ENCODE measurements around the gene HIP1. TPM values are rescaled to one million over a fixed set of nuclear protein-coding genes. Genes with fewer than 3 reads are reported as not detected.
"Not testable (repeated sequence)": the region's sequence is repeated elsewhere in the genome, so short reads cannot be mapped to it uniquely, and the experiment has no call there.

Gene HIP1
- total RNA-seq, 1 experiment from 2014 or later, result 5.3 TPM

DNA sequence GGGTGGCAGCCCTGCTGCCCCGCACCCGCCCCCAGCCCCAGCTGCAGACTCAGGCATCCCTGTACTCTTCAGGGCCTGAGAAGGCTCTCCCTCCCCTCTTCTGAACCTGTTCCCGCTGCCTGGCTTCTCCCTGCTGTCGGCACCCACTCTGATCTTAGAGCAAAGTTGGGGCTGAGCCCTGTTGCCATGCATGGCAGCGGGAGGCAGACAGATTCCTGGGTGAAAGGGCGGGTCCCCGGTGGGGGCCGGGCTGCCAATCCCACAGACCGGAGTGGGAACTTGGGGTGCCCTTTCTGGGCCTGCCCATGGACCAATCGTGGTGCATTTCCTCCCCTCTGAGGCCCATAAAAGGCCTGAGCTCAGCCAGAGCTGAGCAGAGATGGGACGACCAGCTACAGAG, 165.9 kb downstream of the HIP1 start:
- intact Hi-C loops (cut with micrococcal nuclease), result no loop called here
- no peaks in the 10 kb centered on the region for H3K4me1 ChIP-seq (ENCODE audit: insufficient read depth, low read length)
- H3K4me3 ChIP-seq (ENCODE audit: low read length), result no peak overlapping the region
- no peaks in the 10 kb centered on the region for H3K9me3 ChIP-seq (ENCODE audit: low read length)
- no peaks in the 10 kb centered on the region for H4K20me1 ChIP-seq (ENCODE audit: low read length)
- no peaks in the 10 kb centered on the region for H3K9me2 ChIP-seq (replicated peaks; ENCODE audit: low read length)
- no peak overlapping the region for H2AFZ ChIP-seq (ENCODE audit: low read length)
- DNase-seq, result no peak
- H3K79me2 ChIP-seq (ENCODE audit: low read length), result no peaks in the 10 kb centered on the region
- no peak overlapping the region for H3K9ac ChIP-seq (ENCODE audit: low read length)
- ChIA-PET CTCF (no interaction called here), POLR2A (ENCODE audit: unreplicated experiment) (no interaction called here)
- no peaks in the 10 kb centered on the region for H3K36me3 ChIP-seq (ENCODE audit: low read depth, low read length)
- H3K27ac ChIP-seq (ENCODE audit: low read length), result no peak overlapping the region
- H3F3A ChIP-seq (ENCODE audit: low read length, unreplicated experiment), result no peaks in the 10 kb centered on the region
- no peak for ATAC-seq
- no peaks in the 10 kb centered on the region for H3K27me3 ChIP-seq (ENCODE audit: low read length)
- no peak overlapping the region for H3K4me2 ChIP-seq (ENCODE audit: low read length)
- BruUV-seq (replicated peaks), result no TSS peak
- TF ChIP-seq CTCF (conservative IDR thresholded peaks at IDR 0.05; ENCODE audit: low read depth, low read length) (no peak), EZH2phosphoT487 (IDR thresholded peaks at IDR 0.05; ENCODE audit: borderline replicate concordance, low read length) (no peak), EZH2 (IDR thresholded peaks at IDR 0.05; ENCODE audit: low read length, unreplicated experiment) (no peak)

- Histone ChIP-seq H3K36me3 (ENCODE audit: low read depth, low read length) (no peaks in the 10 kb centered on the region), H3K27me3 (ENCODE audit: low read length) (no peaks in the 10 kb centered on the region), H3K27ac (ENCODE audit: low read length) (no peak overlapping the region), H3K9me3 (ENCODE audit: low read length) (no peaks in the 10 kb centered on the region), H3K79me2 (ENCODE audit: low read length) (no peaks in the 10 kb centered on the region), H3K4me2 (ENCODE audit: low read length) (no peak overlapping the region), H3K9ac (ENCODE audit: low read length) (no peak overlapping the region), H2AFZ (ENCODE audit: low read length) (no peak overlapping the region), H3K4me3 (ENCODE audit: low read length) (no peak overlapping the region), H4K20me1 (ENCODE audit: low read length) (no peaks in the 10 kb centered on the region), H3K4me1 (ENCODE audit: insufficient read depth, low read length) (no peaks in the 10 kb centered on the region), H3K9me2 (replicated peaks; ENCODE audit: low read length) (no peaks in the 10 kb centered on the region), H3F3A (ENCODE audit: low read length, unreplicated experiment) (no peaks in the 10 kb centered on the region)
- POLR2A ChIA-PET (ENCODE audit: unreplicated experiment), result no interaction called here
- BruUV-seq (replicated peaks), result no TSS peak
- CTCF ChIA-PET, result no interaction called here
- TF ChIP-seq CTCF (conservative IDR thresholded peaks at IDR 0.05; ENCODE audit: low read depth, low read length) (no peak), EZH2phosphoT487 (IDR thresholded peaks at IDR 0.05; ENCODE audit: borderline replicate concordance, low read length) (no peak), EZH2 (IDR thresholded peaks at IDR 0.05; ENCODE audit: low read length, unreplicated experiment) (no peak)
- DNase-seq, result no peak
- intact Hi-C loops (cut with micrococcal nuclease), result no loop called here
- ATAC-seq, result no peak
Measured at GRCh38 chr7:75572396-75572795, 166.3 kb downstream of the HIP1 start.

DNA sequence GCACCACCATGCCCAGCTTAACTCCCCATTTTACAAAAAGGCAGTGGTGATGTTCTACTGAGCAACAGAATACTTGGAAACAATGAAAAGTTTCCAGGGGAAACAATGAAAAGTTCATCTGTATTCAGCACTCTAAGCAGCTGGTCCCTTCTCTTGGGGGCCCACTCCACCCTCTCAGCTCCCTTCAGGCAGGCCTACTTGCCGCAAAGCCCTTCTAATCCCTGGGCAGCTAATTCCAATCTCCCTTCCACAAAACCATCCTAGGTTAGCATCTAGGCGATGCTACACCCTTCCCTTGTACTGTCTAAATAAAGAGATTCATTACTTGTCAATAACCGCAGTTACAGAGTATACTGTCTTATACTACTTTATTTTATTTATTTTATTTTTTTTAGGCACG, 167.5 kb downstream of the HIP1 start:
- no TSS peak for BruUV-seq (replicated peaks)
- intact Hi-C loops (cut with micrococcal nuclease), result no loop called here

GRCh38 chr7:75569629-75570282, 169.0 kb downstream of the HIP1 start:
- peaks cover 11% of the 10 kb centered on the region for H3K4me1 ChIP-seq (ENCODE audit: insufficient read depth, low read length)
- ATAC-seq; H3K9ac ChIP-seq (ENCODE audit: low read length); DNase-seq; H3K4me2 ChIP-seq (ENCODE audit: low read length); BruUV-seq (replicated peaks); H3K4me3 ChIP-seq (ENCODE audit: low read length); H3F3A ChIP-seq (ENCODE audit: low read length, unreplicated experiment); H2AFZ ChIP-seq (ENCODE audit: low read length); H3K27ac ChIP-seq (ENCODE audit: low read length); H3K9me3 ChIP-seq (ENCODE audit: low read length); H3K27me3 ChIP-seq (ENCODE audit: low read length); CTCF ChIA-PET; intact Hi-C loops (cut with micrococcal nuclease); H4K20me1 ChIP-seq (ENCODE audit: low read length); H3K9me2 ChIP-seq (replicated peaks; ENCODE audit: low read length); H3K36me3 ChIP-seq (ENCODE audit: low read depth, low read length); H3K79me2 ChIP-seq (ENCODE audit: low read length): not testable (repeated sequence)
- POLR2A ChIA-PET (ENCODE audit: unreplicated experiment), result interaction anchor here (0.6 kb wide), 1 partner anchor 74 kb away, joined by 10 read pairs; no protein-coding TSS in a partner anchor

More for the DNA sequence above, 167.5 kb downstream of the HIP1 start:
- no peaks in the 10 kb centered on the region for H3K9me2 ChIP-seq (replicated peaks; ENCODE audit: low read length)
- no peak overlapping the region for H3K9ac ChIP-seq (ENCODE audit: low read length)
- H4K20me1 ChIP-seq (ENCODE audit: low read length), result no peaks in the 10 kb centered on the region
- no peaks in the 10 kb centered on the region for H3F3A ChIP-seq (ENCODE audit: low read length, unreplicated experiment)
- H3K4me1 ChIP-seq (ENCODE audit: insufficient read depth, low read length), result no peaks in the 10 kb centered on the region
- DNase-seq, result no peak
- no peaks in the 10 kb centered on the region for H3K79me2 ChIP-seq (ENCODE audit: low read length)
- H3K27ac ChIP-seq (ENCODE audit: low read length), result no peak overlapping the region
- CTCF ChIA-PET, result no interaction called here
- no peak overlapping the region for H3K4me2 ChIP-seq (ENCODE audit: low read length)
- no peaks in the 10 kb centered on the region for H3K27me3 ChIP-seq (ENCODE audit: low read length)
- no peaks in the 10 kb centered on the region for H3K9me3 ChIP-seq (ENCODE audit: low read length)
- POLR2A ChIA-PET (ENCODE audit: unreplicated experiment), result no interaction called here
- TF ChIP-seq CTCF (conservative IDR thresholded peaks at IDR 0.05; ENCODE audit: low read depth, low read length) (no peak), EZH2phosphoT487 (IDR thresholded peaks at IDR 0.05; ENCODE audit: borderline replicate concordance, low read length) (no peak), EZH2 (IDR thresholded peaks at IDR 0.05; ENCODE audit: low read length, unreplicated experiment) (no peak)
- no peak for ATAC-seq
- no peak overlapping the region for H2AFZ ChIP-seq (ENCODE audit: low read length)
- H3K4me3 ChIP-seq (ENCODE audit: low read length), result no peak overlapping the region
- no peaks in the 10 kb centered on the region for H3K36me3 ChIP-seq (ENCODE audit: low read depth, low read length)

Data from PC-3 (cell line).